WERI-Rb-1 (cell line): Measurements from ENCODE around the gene TMEM209.

Experiments
- DNase-seq: peaks from one replicate; pipeline ENCODE4 v3.0.0-alpha.2; 2020
- H3K27ac ChIP-seq: fragments of 250-450 bp; sonication (Bioruptor Pico); 2 replicates; pipeline ENCODE4 v1.5.1; 2020; ENCODE audit warnings: mild to moderate bottlenecking, moderate library complexity
- H3K27me3 ChIP-seq: fragments of 250-450 bp; sonication (Bioruptor Pico); 2 replicates; pipeline ENCODE4 v1.5.1; 2021; ENCODE audit warnings: mild to moderate bottlenecking, low read depth, moderate library complexity; ENCODE audit not compliant: insufficient read depth, severe bottlenecking
- H3K36me3 ChIP-seq: fragments of 250-450 bp; sonication (Bioruptor Pico); 2 replicates; pipeline ENCODE4 v1.5.1; 2020; ENCODE audit warnings: mild to moderate bottlenecking, moderate library complexity
- H3K4me3 ChIP-seq: 2 replicates; pipeline ENCODE4 v1.5.1; 2011; ENCODE audit warnings: low read depth, mild to moderate bottlenecking, control low read depth, low read length
- H3K9me3 ChIP-seq: fragments of 250-450 bp; sonication (Bioruptor Pico); 2 replicates; pipeline ENCODE4 v1.5.1; 2021; ENCODE audit warnings: mild to moderate bottlenecking, moderate library complexity; ENCODE audit not compliant: severe bottlenecking
- TF ChIP-seq, protein P1 (sequence below): IDR thresholded peaks from 2 replicates; pipeline ENCODE4 v1.5.1; 2011; ENCODE audit warnings: low read depth, mild to moderate bottlenecking, control low read depth, inconsistent platforms, low read length

Gene TMEM209

DNA sequence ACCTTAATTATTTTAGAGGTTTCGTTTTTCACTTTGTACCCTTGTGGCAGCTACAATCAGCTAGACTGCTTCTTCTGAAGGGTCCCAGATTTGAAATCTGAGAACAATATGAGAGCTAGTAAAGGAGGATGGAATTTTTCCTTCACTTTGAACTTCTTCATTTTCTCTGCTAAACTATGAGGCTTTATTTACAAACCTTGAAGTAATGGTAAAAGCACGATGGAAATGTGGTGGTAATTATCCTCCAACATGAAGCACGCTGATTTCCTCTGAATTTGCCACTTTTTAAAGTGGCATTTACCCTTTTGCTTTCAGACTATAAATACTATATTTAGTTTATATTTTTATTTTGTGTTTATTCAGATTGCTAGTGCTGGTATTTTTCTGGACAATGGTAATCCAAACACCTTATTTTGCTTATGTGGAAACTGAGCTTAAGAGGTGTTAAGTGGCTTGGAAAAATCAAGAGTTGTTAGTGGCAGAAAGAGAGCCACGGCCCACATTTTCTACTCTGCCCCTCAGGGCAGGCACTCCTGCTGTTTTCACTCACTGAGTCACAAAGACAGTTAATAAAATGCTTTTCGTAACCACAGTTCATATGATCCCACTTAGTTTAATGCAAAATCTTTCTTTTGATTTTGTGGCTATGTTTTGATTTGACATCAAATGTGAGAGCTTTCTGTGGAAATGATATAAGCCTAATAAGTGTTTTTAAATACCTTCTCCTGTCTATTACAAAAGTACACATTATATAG is 5.2 kb upstream of the TMEM209 start:
- H3K9me3 ChIP-seq: no peaks in the 10 kb centered on the region
- no peak for DNase-seq
- no peaks in the 10 kb centered on the region for H3K36me3 ChIP-seq
- no peak overlapping the region for H3K4me3 ChIP-seq
- TF ChIP-seq, protein P1, sequence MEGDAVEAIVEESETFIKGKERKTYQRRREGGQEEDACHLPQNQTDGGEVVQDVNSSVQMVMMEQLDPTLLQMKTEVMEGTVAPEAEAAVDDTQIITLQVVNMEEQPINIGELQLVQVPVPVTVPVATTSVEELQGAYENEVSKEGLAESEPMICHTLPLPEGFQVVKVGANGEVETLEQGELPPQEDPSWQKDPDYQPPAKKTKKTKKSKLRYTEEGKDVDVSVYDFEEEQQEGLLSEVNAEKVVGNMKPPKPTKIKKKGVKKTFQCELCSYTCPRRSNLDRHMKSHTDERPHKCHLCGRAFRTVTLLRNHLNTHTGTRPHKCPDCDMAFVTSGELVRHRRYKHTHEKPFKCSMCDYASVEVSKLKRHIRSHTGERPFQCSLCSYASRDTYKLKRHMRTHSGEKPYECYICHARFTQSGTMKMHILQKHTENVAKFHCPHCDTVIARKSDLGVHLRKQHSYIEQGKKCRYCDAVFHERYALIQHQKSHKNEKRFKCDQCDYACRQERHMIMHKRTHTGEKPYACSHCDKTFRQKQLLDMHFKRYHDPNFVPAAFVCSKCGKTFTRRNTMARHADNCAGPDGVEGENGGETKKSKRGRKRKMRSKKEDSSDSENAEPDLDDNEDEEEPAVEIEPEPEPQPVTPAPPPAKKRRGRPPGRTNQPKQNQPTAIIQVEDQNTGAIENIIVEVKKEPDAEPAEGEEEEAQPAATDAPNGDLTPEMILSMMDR: no peak
- H3K27ac ChIP-seq: no peak overlapping the region
- no peaks in the 10 kb centered on the region for H3K27me3 ChIP-seq

DNA sequence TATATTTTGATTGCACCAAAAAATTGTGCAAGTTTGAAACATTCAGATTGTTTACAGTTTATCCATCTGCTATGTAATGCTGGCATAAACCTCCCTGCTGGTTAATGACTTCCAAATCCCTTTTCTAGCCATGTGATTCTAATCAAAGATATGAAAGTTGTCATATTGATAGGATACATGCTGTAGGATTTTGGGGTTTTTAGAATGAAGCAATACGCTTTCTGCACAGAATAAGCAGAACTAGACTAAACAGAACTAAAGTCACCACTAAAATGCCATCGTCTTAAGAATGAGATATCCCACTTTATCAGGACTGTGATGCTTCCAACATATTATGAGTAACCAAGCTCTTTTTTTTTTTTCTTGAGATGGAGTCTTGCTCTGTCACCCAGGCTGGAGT is 3.3 kb upstream of the TMEM209 start:
- DNase-seq: no peak
- Histone ChIP-seq H3K27me3 (no peaks in the 10 kb centered on the region), H3K4me3 (no peak overlapping the region), H3K36me3 (peaks cover 5% of the 10 kb centered on the region), H3K27ac (no peak overlapping the region), H3K9me3 (no peaks in the 10 kb centered on the region)
- TF ChIP-seq, protein P1: no peak

DNA sequence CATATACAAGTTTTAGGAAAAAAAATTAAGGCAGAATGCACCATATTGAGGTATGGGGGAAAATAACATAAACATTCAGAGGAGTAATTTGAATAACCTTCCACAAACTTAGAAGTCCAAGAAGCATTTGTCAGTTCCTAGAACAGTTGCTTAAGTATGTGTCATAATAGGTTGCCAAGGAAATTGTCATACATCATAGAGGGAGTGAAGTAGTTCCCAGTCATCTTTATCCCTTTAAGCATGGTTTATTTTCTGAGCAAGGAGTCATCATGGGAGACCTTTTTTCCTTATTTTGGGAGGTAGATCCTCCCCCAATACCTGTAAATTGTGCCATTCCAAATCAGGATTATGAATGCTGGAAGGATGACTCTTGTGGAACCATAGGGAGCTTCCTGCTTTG is 2.4 kb upstream of the TMEM209 start, which contains the start of gene SSMEM1:
Gene SSMEM1, plus strand, starts transcription at position 219 of the 400 bp plus-strand sequence. Its CDS starts 51 bp downstream, at position 270.
- DNase-seq: no peak
- Histone ChIP-seq H3K27ac (no peak within 1 kb of the TSS), H3K4me3 (no peak within 1 kb of the TSS), H3K36me3 (peaks cover 14% of the 10 kb centered on the region), H3K9me3 (no peaks in the 10 kb centered on the region), H3K27me3 (no peaks in the 10 kb centered on the region)
- TF ChIP-seq, protein P1: no peak

- TF ChIP-seq, protein P1: no peak
- DNase-seq: no peak
- Histone ChIP-seq H3K27me3 (no peaks in the 10 kb centered on the region), H3K27ac (no peak overlapping the region), H3K9me3 (no peaks in the 10 kb centered on the region), H3K4me3 (no peak overlapping the region), H3K36me3 (peaks cover 20% of the 10 kb centered on the region)
Measured at GRCh38 chr7:130207033-130207432, 1.8 kb upstream of the TMEM209 start.

DNA sequence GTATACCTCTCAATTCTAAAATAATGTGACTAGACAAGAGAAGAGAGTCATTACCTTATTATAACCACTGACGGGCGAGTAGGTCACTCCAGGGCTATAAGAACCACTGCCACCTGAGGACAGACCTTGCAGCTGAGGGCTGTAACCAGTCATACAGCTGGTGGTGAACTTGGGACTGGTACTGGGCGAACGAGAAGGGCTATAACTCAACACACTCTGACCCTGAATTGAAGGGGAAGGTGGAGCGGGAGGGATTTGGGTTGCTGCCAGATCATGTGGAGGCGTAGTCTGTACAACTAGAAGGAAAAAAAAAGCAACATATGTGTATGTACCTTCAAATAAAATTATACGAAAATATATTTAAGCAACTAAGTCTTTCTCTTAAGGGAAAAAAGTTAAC is 3.4 kb downstream of the TMEM209 start:
- peaks cover 50% of the 10 kb centered on the region for H3K36me3 ChIP-seq
- H3K27ac ChIP-seq: no peak overlapping the region
- TF ChIP-seq, protein P1: no peak
- no peaks in the 10 kb centered on the region for H3K27me3 ChIP-seq
- no peak for DNase-seq
- H3K4me3 ChIP-seq: no peak overlapping the region
- no peaks in the 10 kb centered on the region for H3K9me3 ChIP-seq

DNA sequence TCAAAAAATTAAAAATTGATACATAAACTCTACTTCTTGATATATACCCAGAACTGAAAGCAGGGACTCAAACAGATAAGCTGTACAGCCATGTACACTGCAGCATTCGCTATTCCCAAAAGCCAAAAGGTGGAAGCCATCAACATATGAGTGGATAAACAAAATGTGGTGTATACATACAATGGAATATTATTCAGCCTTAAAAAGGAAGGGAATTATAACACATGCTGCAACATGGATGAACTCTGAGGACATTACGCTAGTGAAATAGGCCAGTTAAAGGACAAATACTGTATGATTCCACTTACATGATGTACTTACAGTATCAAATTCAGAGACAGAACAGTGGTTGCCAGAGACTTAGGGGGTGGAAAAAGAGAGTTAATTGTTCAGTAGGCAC is 8.1 kb downstream of the TMEM209 start:
- no peaks in the 10 kb centered on the region for H3K9me3 ChIP-seq
- TF ChIP-seq, protein P1: no peak
- peaks cover 37% of the 10 kb centered on the region for H3K36me3 ChIP-seq
- H3K27ac ChIP-seq: no peak overlapping the region
- no peak for DNase-seq
- no peak overlapping the region for H3K4me3 ChIP-seq
- no peaks in the 10 kb centered on the region for H3K27me3 ChIP-seq
